ENCODE measurements around the gene FAM171A1. TPM values are rescaled to one million over a fixed set of nuclear protein-coding genes. Genes with fewer than 3 reads are reported as not detected.

FAM171A1 gene
- polyA plus RNA-seq, 1 donor (not counting 4 experiments of a cell fraction or from before 2014, with no cell fraction given), result 8.8 TPM

- no peak for TF ChIP-seq CTCF (optimal IDR thresholded peaks at IDR 0.05 in 1 of 3, IDR thresholded peaks at IDR 0.05 in 1 of 3, conservative IDR thresholded peaks at IDR 0.05 in 1 of 3; ENCODE audit: extremely low read depth in 1 of 3, insufficient read depth in 2 of 3, low read length in 3 of 3)
- TF ChIP-seq EZH2 (IDR thresholded peaks at IDR 0.05; ENCODE audit: low read length), result no peak
- Histone ChIP-seq H3K79me2 (ENCODE audit: control insufficient read depth, insufficient read depth, low read length) (no peaks in the 10 kb centered on the region), H3K9me1 (ENCODE audit: control insufficient read depth, extremely low read depth, insufficient read depth, low read length) (no peaks in the 10 kb centered on the region), H3K27ac (ENCODE audit: control insufficient read depth, insufficient read depth, low read length) (no peak overlapping the region), H3K4me2 (ENCODE audit: control insufficient read depth, extremely low read depth, insufficient read depth, low read depth, low read length) (no peak overlapping the region), H3K27me3 (ENCODE audit: control insufficient read depth, extremely low read depth, insufficient read depth, low read length) (no peaks in the 10 kb centered on the region), H4K20me1 (ENCODE audit: control insufficient read depth, extremely low read depth, insufficient read depth, low read length) (no peaks in the 10 kb centered on the region), H3K9ac (ENCODE audit: control insufficient read depth, extremely low read depth, insufficient read depth, low read length) (no peak overlapping the region), H3K4me3 (ENCODE audit: control insufficient read depth in 2 of 3, extremely low read depth in 1 of 3, insufficient read depth in 2 of 3, low read depth in 1 of 3, low read length in 3 of 3) (no peak overlapping the region), H3K36me3 (ENCODE audit: control insufficient read depth in 2 of 2, extremely low read depth in 1 of 2, insufficient read depth in 2 of 2, low read length in 2 of 2) (peaks cover 0 to 2% of the 10 kb centered on the region in 2 experiments), H2AFZ (ENCODE audit: control insufficient read depth, low read length) (no peak overlapping the region), H3K4me1 (ENCODE audit: control insufficient read depth, extremely low read depth, insufficient read depth, low read length) (no peaks in the 10 kb centered on the region), H3K9me3 (ENCODE audit: control insufficient read depth, low read depth, low read length) (no peaks in the 10 kb centered on the region)
- DNase-seq (ENCODE audit: low read depth, low spot score), result no peak
- dilution Hi-C loops (cut with MboI; ENCODE audit: extremely low pct_ligation_motif_present, low sequenced_read_pairs), result no loop called here
- no peak for FAIRE-seq
Measured at GRCh38 chr10:15224948-15225347, 146.1 kb downstream of the FAM171A1 start.

GRCh38 chr10:15223174-15223573 is 147.9 kb downstream of the FAM171A1 start:
- no peak for TF ChIP-seq CTCF (optimal IDR thresholded peaks at IDR 0.05 in 1 of 3, IDR thresholded peaks at IDR 0.05 in 1 of 3, conservative IDR thresholded peaks at IDR 0.05 in 1 of 3; ENCODE audit: extremely low read depth in 1 of 3, insufficient read depth in 2 of 3, low read length in 3 of 3)
- TF ChIP-seq EZH2 (IDR thresholded peaks at IDR 0.05; ENCODE audit: low read length), result no peak
- no peak overlapping the region for H3K27ac ChIP-seq (ENCODE audit: control insufficient read depth, insufficient read depth, low read length)
- dilution Hi-C loops (cut with MboI; ENCODE audit: extremely low pct_ligation_motif_present, low sequenced_read_pairs), result no loop called here
- H3K27me3 ChIP-seq (ENCODE audit: control insufficient read depth, extremely low read depth, insufficient read depth, low read length), result no peaks in the 10 kb centered on the region
- no peak overlapping the region for H3K9ac ChIP-seq (ENCODE audit: control insufficient read depth, extremely low read depth, insufficient read depth, low read length)
- no peak for DNase-seq (ENCODE audit: low read depth, low spot score)
- H3K9me1 ChIP-seq (ENCODE audit: control insufficient read depth, extremely low read depth, insufficient read depth, low read length), result no peaks in the 10 kb centered on the region
- no peaks in the 10 kb centered on the region for H3K4me1 ChIP-seq (ENCODE audit: control insufficient read depth, extremely low read depth, insufficient read depth, low read length)
- H3K4me2 ChIP-seq (ENCODE audit: control insufficient read depth, extremely low read depth, insufficient read depth, low read depth, low read length), result no peak overlapping the region
- no peak overlapping the region for H3K4me3 ChIP-seq (ENCODE audit: control insufficient read depth in 2 of 3, extremely low read depth in 1 of 3, insufficient read depth in 2 of 3, low read depth in 1 of 3, low read length in 3 of 3)
- no peak overlapping the region for H2AFZ ChIP-seq (ENCODE audit: control insufficient read depth, low read length)
- H3K9me3 ChIP-seq (ENCODE audit: control insufficient read depth, low read depth, low read length), result no peaks in the 10 kb centered on the region
- FAIRE-seq, result no peak
- peaks cover 0 to 5% of the 10 kb centered on the region in 2 experiments for H3K36me3 ChIP-seq (ENCODE audit: control insufficient read depth in 2 of 2, extremely low read depth in 1 of 2, insufficient read depth in 2 of 2, low read length in 2 of 2)
- no peaks in the 10 kb centered on the region for H3K79me2 ChIP-seq (ENCODE audit: control insufficient read depth, insufficient read depth, low read length)
- H4K20me1 ChIP-seq (ENCODE audit: control insufficient read depth, extremely low read depth, insufficient read depth, low read length), result no peaks in the 10 kb centered on the region
